ENCODE measurements around the gene ROBO2. TPM values are rescaled to one million over a fixed set of nuclear protein-coding genes. Genes with fewer than 3 reads are reported as not detected.

The ROBO2 gene, protein sequence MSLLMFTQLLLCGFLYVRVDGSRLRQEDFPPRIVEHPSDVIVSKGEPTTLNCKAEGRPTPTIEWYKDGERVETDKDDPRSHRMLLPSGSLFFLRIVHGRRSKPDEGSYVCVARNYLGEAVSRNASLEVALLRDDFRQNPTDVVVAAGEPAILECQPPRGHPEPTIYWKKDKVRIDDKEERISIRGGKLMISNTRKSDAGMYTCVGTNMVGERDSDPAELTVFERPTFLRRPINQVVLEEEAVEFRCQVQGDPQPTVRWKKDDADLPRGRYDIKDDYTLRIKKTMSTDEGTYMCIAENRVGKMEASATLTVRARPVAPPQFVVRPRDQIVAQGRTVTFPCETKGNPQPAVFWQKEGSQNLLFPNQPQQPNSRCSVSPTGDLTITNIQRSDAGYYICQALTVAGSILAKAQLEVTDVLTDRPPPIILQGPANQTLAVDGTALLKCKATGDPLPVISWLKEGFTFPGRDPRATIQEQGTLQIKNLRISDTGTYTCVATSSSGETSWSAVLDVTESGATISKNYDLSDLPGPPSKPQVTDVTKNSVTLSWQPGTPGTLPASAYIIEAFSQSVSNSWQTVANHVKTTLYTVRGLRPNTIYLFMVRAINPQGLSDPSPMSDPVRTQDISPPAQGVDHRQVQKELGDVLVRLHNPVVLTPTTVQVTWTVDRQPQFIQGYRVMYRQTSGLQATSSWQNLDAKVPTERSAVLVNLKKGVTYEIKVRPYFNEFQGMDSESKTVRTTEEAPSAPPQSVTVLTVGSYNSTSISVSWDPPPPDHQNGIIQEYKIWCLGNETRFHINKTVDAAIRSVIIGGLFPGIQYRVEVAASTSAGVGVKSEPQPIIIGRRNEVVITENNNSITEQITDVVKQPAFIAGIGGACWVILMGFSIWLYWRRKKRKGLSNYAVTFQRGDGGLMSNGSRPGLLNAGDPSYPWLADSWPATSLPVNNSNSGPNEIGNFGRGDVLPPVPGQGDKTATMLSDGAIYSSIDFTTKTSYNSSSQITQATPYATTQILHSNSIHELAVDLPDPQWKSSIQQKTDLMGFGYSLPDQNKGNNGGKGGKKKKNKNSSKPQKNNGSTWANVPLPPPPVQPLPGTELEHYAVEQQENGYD (N-terminal part only)
- 11.0 TPM for total RNA-seq

DNA sequence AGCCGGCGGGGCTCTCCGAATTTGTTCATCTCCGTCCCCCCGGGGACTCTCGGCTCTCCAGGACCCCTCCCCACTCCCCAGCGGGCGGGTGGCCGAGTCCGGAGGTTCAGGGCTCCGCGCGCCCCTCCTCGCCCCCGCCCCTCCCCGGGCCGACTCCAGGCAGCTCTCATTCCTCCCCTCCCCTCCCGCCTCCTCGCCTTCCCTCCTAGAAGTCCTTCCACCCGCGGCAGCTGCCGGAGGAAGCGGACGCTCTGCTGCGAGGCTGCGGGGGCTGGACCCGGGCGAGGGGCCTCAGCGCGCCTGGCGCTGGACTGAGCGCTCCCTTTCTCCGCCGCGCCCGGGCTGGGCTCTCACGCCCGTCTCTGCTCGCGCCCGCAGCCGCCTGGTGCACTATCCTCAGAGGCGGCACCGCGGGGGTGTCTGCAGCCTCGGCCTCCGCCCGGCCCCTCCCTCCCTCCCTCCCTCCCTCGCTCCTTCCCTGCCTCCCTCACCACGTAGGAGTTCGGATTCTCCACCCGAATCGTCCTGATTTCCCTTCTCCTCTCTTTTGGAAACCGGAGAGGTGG lies at the start of gene ROBO2:
Gene ROBO2 (plus strand): TSS at position 494 of the 566 bp plus-strand sequence. CDS start 687 bp downstream, outside the sequence.
- no peak for DNase-seq (ENCODE audit: extremely low spot score in 2 of 2)
- intact Hi-C loops (cut with DNase I), result loop anchor here (10.0 kb wide), 2 partner anchors 215 to 1605 kb away; no protein-coding TSS in a partner anchor
- Histone ChIP-seq H3K4me1 (peaks cover 10% of the 10 kb centered on the region), H3K27ac (peak within 1 kb of the TSS; percentile 67), H3K27me3 (no peaks in the 10 kb centered on the region), H3K9me3 (no peaks in the 10 kb centered on the region), H3K4me3 (peak within 1 kb of the TSS; percentile 58 to 66), H3K36me3 (no peaks in the 10 kb centered on the region)
- peak in 1 of 2 donors; percentile 45 for TF ChIP-seq POLR2AphosphoS5 (IDR thresholded peaks at IDR 0.05; ENCODE audit: insufficient read depth in 1 of 2, low read depth in 1 of 2)
- TF ChIP-seq, protein P1, sequence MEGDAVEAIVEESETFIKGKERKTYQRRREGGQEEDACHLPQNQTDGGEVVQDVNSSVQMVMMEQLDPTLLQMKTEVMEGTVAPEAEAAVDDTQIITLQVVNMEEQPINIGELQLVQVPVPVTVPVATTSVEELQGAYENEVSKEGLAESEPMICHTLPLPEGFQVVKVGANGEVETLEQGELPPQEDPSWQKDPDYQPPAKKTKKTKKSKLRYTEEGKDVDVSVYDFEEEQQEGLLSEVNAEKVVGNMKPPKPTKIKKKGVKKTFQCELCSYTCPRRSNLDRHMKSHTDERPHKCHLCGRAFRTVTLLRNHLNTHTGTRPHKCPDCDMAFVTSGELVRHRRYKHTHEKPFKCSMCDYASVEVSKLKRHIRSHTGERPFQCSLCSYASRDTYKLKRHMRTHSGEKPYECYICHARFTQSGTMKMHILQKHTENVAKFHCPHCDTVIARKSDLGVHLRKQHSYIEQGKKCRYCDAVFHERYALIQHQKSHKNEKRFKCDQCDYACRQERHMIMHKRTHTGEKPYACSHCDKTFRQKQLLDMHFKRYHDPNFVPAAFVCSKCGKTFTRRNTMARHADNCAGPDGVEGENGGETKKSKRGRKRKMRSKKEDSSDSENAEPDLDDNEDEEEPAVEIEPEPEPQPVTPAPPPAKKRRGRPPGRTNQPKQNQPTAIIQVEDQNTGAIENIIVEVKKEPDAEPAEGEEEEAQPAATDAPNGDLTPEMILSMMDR (IDR thresholded peaks at IDR 0.05), result no peak
- no peak for TF ChIP-seq POLR2A (IDR thresholded peaks at IDR 0.05)

DNA sequence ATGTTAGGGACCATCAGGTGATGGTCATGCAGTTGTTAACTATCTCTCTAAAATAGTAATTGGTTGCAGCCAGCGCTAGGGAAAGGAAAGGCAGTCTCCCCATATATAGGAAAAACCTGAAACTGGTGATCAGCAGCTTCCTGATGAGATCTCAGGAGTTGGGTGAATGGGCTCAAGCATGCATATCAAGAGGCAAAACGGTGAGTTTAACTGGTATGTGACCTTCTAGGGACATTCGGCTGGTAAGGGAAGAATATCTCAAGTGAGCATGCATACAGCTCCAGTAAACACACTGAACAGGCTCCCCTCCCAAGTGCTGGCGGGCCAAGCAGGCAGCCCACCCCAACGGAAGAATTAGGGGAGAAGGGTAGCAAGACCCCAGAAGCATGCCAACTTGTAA lies 49.3 kb upstream of the ROBO2 start:
- no peak for DNase-seq (ENCODE audit: extremely low spot score in 2 of 2)
- H3K27ac ChIP-seq, result no peak overlapping the region
- TF ChIP-seq POLR2AphosphoS5 (IDR thresholded peaks at IDR 0.05; ENCODE audit: insufficient read depth in 1 of 2, low read depth in 1 of 2) (no peak), POLR2A (IDR thresholded peaks at IDR 0.05) (no peak)
- TF ChIP-seq, protein P1 (IDR thresholded peaks at IDR 0.05), result no peak
- intact Hi-C loops (cut with DNase I), result no loop called here
- no peaks in the 10 kb centered on the region for H3K4me1 ChIP-seq
- no peaks in the 10 kb centered on the region for H3K36me3 ChIP-seq
- no peaks in the 10 kb centered on the region for H3K9me3 ChIP-seq
- H3K4me3 ChIP-seq, result no peak overlapping the region
- no peaks in the 10 kb centered on the region for H3K27me3 ChIP-seq

DNA sequence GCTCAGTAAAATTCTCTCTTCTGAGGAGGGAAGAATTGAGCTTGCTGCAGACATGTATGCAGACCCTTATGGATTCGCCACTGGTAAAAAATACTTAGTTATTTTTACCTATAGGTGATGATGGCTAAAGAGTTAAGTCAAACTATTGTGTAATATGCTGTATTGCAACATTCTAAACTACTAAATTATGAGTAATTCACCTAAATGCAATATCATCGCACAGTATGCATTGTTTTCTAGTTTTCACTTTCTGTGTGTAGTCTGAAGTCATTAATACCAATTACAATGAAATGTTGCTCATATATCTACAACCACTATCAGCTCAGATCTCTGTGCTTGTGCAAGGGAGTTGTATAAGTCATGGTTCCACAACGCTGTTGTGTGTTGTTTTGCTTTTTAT lies 48.7 kb upstream of the ROBO2 start:
- intact Hi-C loops (cut with DNase I), result no loop called here
- Histone ChIP-seq H3K36me3 (no peaks in the 10 kb centered on the region), H3K4me3 (no peak overlapping the region), H3K27ac (no peak overlapping the region), H3K4me1 (no peaks in the 10 kb centered on the region), H3K9me3 (no peaks in the 10 kb centered on the region), H3K27me3 (no peaks in the 10 kb centered on the region)
- TF ChIP-seq POLR2AphosphoS5 (IDR thresholded peaks at IDR 0.05; ENCODE audit: insufficient read depth in 1 of 2, low read depth in 1 of 2), result no peak
- TF ChIP-seq, protein P1 (IDR thresholded peaks at IDR 0.05), result no peak
- TF ChIP-seq POLR2A (IDR thresholded peaks at IDR 0.05), result no peak
- DNase-seq (ENCODE audit: extremely low spot score in 2 of 2), result no peak

DNA sequence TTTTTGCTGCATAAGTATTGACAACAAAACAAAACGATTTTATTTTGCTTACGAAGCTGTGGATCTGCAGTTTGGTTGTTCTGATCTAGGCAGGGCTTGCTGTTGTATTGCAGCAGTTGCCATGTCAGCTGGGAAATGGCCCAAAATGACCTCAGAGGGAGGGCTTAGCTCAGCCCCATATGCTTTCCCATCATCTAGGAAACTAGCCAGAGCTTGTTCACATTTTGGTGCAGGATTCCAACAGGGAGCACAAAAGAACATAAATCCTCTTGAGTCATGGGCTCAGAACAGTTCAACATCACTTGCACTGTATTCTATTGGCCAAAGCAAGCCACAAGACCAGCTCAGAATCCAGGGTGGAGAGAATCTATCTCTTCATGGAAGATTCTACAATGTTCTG lies 42.2 kb upstream of the ROBO2 start:
- Histone ChIP-seq H3K4me3 (no peak overlapping the region), H3K36me3 (no peaks in the 10 kb centered on the region), H3K27ac (no peak overlapping the region), H3K9me3 (no peaks in the 10 kb centered on the region), H3K4me1 (no peaks in the 10 kb centered on the region), H3K27me3 (no peaks in the 10 kb centered on the region)
- DNase-seq (ENCODE audit: extremely low spot score in 2 of 2), result no peak
- intact Hi-C loops (cut with DNase I), result no loop called here
- TF ChIP-seq POLR2AphosphoS5 (IDR thresholded peaks at IDR 0.05; ENCODE audit: insufficient read depth in 1 of 2, low read depth in 1 of 2) (no peak), POLR2A (IDR thresholded peaks at IDR 0.05) (no peak)
- TF ChIP-seq, protein P1 (IDR thresholded peaks at IDR 0.05), result no peak

All from vagina (tissue), 2 donors.